ENCODE results near the gene SLC6A17. TPM values are rescaled to one million over a fixed set of nuclear protein-coding genes. Genes with fewer than 3 reads are reported as not detected.
A peak's percentile ranks its signal among the peaks of the same experiment; 100 is the strongest.

SLC6A17 gene
- total RNA-seq, 1 experiment from 2014 or later, result 0.17 TPM

DNA sequence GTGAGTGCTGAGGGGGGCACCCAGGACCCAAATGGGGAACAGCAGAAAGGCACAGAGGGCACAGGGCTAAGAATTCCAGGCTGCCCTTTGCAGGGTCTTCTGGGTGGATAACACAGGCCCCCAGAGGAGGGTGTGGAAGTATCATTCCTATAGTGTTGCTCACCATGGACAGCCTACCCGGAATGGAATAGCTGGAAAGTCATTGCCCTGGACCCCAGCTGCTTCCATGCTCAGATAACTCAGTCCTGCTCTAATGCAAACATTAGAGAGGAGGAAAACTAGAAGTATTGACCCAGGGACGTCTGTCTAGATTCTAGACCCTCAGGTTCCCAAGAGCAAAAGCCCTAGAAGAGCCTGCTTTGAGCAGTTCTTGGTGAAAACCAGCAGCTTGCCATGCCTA is 24.7 kb downstream of the SLC6A17 start:
- Mint-ChIP-seq H3K27me3 (ENCODE audit: low read depth) (peaks cover 2% of the 10 kb centered on the region), H3K36me3 (ENCODE audit: insufficient read depth in 1 of 3, low read depth in 3 of 3) (no peaks in the 10 kb centered on the region), H3K27ac (peak overlapping the region in 1 of 3 experiments; percentile 44; a peak in 1 of 7 replicates), H3K4me3 (no peak overlapping the region), H3K4me1 (peaks cover 11 to 19% of the 10 kb centered on the region in 2 experiments), H3K9me3 (no peaks in the 10 kb centered on the region)
- H3K4me2 ChIP-seq (ENCODE audit: insufficient read depth, insufficient read length, low read length), result no peak overlapping the region
- H4K91ac ChIP-seq (ENCODE audit: insufficient read length, low read depth, low read length), result no peak overlapping the region
- no peak overlapping the region for H3K18ac ChIP-seq (ENCODE audit: insufficient read length, low read depth, low read length)
- H2BK120ac ChIP-seq (ENCODE audit: low read depth, low read length, poor library complexity, severe bottlenecking), result no peak overlapping the region
- H3K23ac ChIP-seq (ENCODE audit: insufficient read length, low read depth, low read length), result no peak overlapping the region
- WGBS (ENCODE audit: extremely low coverage, insufficient read length, low lambda C conversion rate), result no CpG with 5 or more reads among the region's 2 CpGs
- H4K20me1 ChIP-seq (ENCODE audit: control insufficient read depth, insufficient read depth, insufficient read length), result no peaks in the 10 kb centered on the region
- H3K4ac ChIP-seq (ENCODE audit: low read depth, low read length), result no peak overlapping the region
- no peak overlapping the region for H2AK5ac ChIP-seq (ENCODE audit: insufficient read length, low read length)
- no peak overlapping the region for H2BK20ac ChIP-seq (ENCODE audit: low read depth, low read length, poor library complexity, severe bottlenecking)
- H2AFZ ChIP-seq (ENCODE audit: low read length), result no peak overlapping the region
- TF ChIP-seq, protein P1, sequence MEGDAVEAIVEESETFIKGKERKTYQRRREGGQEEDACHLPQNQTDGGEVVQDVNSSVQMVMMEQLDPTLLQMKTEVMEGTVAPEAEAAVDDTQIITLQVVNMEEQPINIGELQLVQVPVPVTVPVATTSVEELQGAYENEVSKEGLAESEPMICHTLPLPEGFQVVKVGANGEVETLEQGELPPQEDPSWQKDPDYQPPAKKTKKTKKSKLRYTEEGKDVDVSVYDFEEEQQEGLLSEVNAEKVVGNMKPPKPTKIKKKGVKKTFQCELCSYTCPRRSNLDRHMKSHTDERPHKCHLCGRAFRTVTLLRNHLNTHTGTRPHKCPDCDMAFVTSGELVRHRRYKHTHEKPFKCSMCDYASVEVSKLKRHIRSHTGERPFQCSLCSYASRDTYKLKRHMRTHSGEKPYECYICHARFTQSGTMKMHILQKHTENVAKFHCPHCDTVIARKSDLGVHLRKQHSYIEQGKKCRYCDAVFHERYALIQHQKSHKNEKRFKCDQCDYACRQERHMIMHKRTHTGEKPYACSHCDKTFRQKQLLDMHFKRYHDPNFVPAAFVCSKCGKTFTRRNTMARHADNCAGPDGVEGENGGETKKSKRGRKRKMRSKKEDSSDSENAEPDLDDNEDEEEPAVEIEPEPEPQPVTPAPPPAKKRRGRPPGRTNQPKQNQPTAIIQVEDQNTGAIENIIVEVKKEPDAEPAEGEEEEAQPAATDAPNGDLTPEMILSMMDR (conservative IDR thresholded peaks at IDR 0.05), result no peak
- H3K27me3 ChIP-seq (ENCODE audit: insufficient read depth, low read length), result no peaks in the 10 kb centered on the region
- no peaks in the 10 kb centered on the region for H3K79me2 ChIP-seq (ENCODE audit: insufficient read depth, low read length)
- H3K14ac ChIP-seq (ENCODE audit: insufficient read depth, low read length), result no peak overlapping the region
- no peak overlapping the region for H2BK5ac ChIP-seq (ENCODE audit: insufficient read length, low read length)
- H2BK15ac ChIP-seq (ENCODE audit: low read depth, low read length), result no peak overlapping the region
- no peak for DNase-seq
- no peak overlapping the region for H3K27ac ChIP-seq (ENCODE audit: insufficient read length, low read depth, low read length)
- no peak overlapping the region for H4K8ac ChIP-seq (replicated peaks; ENCODE audit: insufficient read length, low read depth, low read length)
- H3K79me1 ChIP-seq (ENCODE audit: insufficient read depth, low read depth, low read length, poor library complexity, severe bottlenecking), result no peaks in the 10 kb centered on the region
- H3K4me1 ChIP-seq (ENCODE audit: insufficient read depth, low read length), result no peaks in the 10 kb centered on the region
- no peak overlapping the region for H2BK12ac ChIP-seq (ENCODE audit: insufficient read length, low read depth, low read length)
- H3T11ph ChIP-seq (ENCODE audit: low read length), result no peak overlapping the region
- no peaks in the 10 kb centered on the region for H3K9me3 ChIP-seq (ENCODE audit: control insufficient read depth, low read depth, low read length)
- H3K9ac ChIP-seq (ENCODE audit: extremely low read depth, insufficient read length, low read length), result no peak overlapping the region
- no peaks in the 10 kb centered on the region for H3K23me2 ChIP-seq (ENCODE audit: insufficient read length, low read depth, low read length, poor library complexity, severe bottlenecking)
- no peak overlapping the region for H3K56ac ChIP-seq (ENCODE audit: insufficient read length, low read depth, low read length)
- H4K5ac ChIP-seq (ENCODE audit: insufficient read length, low read depth, low read length), result no peak overlapping the region

Data from H9 (cell line).